AG04450 (cell line): ENCODE measurements around the gene B4GALNT4. TPM values are rescaled to one million over a fixed set of nuclear protein-coding genes. Genes with fewer than 3 reads are reported as not detected.

ENCODE experiments used
- CTCF ChIA-PET: fragments of 300-600, 350-600 bp; formaldehyde crosslinking; extraction: SDS; loops from one replicate; lab custom pipeline; 2022; ENCODE audit warnings: antibody characterized with exemption, inconsistent platforms; lab: Charles Lee
- POLR2A ChIA-PET: fragments of 350-600 bp; formaldehyde crosslinking; extraction: SDS; loops from one replicate; lab custom pipeline; 2021; ENCODE audit warnings: antibody characterized with exemption, inconsistent platforms; lab: Yijun Ruan, JAX
- DNase-seq: peaks from one replicate; pipeline ENCODE4 v3.0.0-alpha.2; 2011; ENCODE audit warnings: low read depth, low spot score
- H3K27ac ChIP-seq: one replicate; pipeline ENCODE4 v1.5.1; 2012; ENCODE audit warnings: low read depth, low read length, control low read depth
- H3K27me3 ChIP-seq: one replicate; pipeline ENCODE4 v1.6.0; 2012; ENCODE audit warnings: low read length; ENCODE audit not compliant: control insufficient read depth, insufficient read depth
- H3K4me3 ChIP-seq: 2 replicates; pipeline ENCODE4 v1.5.1; 2011; ENCODE audit warnings: mild to moderate bottlenecking, low read depth, low read length, control low read depth
- H3K9me3 ChIP-seq: 2 replicates; pipeline ENCODE4 v1.5.1; 2012; ENCODE audit warnings: low read length; ENCODE audit not compliant: control insufficient read depth, insufficient read depth
- CTCF ChIP-seq: IDR thresholded peaks from 2 replicates; pipeline ENCODE4 v1.5.1; 2011; ENCODE audit warnings: low read depth, low read length, control low read depth, inconsistent platforms
- polyA plus RNA-seq: library from polyadenylated mRNA; depleted of rRNA; stranded (reverse); fragments of >200 nt; gene quantifications from 2 replicates; pipeline ENCODE4 v1.2.3, GENCODE V29; 2011

B4GALNT4 gene
- polyA plus RNA-seq, 1 experiment = 7.8 TPM

DNA sequence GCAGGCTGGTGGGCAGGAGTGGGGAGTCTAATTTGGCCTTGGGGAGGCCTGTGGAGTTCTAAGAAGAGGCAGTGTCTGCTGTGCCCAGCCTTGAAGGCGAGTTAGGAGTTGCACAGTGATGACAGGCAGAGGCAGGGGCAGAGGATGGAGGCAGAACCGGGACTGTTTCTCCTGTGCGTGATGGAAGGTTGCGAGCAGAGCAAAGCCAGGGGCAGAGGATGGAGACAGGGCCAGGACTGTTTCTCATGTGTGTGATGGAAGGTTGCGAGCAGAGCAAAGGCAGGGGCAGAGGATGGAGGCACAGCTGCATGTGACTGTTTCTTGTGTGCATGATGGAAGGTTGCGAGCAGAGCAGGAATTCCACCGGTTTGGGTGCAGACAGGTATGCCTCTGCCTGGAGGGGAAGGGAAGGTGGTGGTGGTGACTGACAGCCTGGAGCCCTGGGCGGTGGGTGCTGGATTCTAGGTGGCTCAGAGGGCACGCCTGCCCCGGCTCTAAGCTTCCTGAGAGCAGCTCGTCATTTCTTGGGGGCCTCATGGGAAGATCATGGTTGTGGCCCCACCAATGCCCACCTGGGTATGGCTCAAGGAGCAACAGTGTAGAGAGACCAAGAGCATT, 8.7 kb downstream of the B4GALNT4 start:
- no peak for DNase-seq
- CTCF ChIA-PET = no interaction called here
- TF ChIP-seq CTCF = no peak
- no peaks in the 10 kb centered on the region for H3K27me3 ChIP-seq
- H3K4me3 ChIP-seq = no peak overlapping the region
- H3K27ac ChIP-seq = no peak overlapping the region
- H3K9me3 ChIP-seq = peaks cover 32% of the 10 kb centered on the region; the same call in 1 of the 2 replicates
- POLR2A ChIA-PET = no interaction called here

- H3K27me3 ChIP-seq = no peaks in the 10 kb centered on the region
- ChIA-PET CTCF (no interaction called here), POLR2A (no interaction called here)
- no peak for DNase-seq
- H3K9me3 ChIP-seq = peaks cover 25% of the 10 kb centered on the region; the same call in 1 of the 2 replicates
- H3K4me3 ChIP-seq = no peak overlapping the region
- no peak overlapping the region for H3K27ac ChIP-seq
- no peak for TF ChIP-seq CTCF
Observed at GRCh38 chr11:379205-380094, 10.2 kb downstream of the B4GALNT4 start.

- Histone ChIP-seq H3K9me3 (peaks cover 25% of the 10 kb centered on the region; the same call in 1 of the 2 replicates), H3K27ac (no peak overlapping the region), H3K27me3 (no peaks in the 10 kb centered on the region), H3K4me3 (no peak overlapping the region)
- ChIA-PET POLR2A (no interaction called here), CTCF (no interaction called here)
- TF ChIP-seq CTCF = no peak
- no peak for DNase-seq
Observed at GRCh38 chr11:380095-380480, 10.8 kb downstream of the B4GALNT4 start.

DNA sequence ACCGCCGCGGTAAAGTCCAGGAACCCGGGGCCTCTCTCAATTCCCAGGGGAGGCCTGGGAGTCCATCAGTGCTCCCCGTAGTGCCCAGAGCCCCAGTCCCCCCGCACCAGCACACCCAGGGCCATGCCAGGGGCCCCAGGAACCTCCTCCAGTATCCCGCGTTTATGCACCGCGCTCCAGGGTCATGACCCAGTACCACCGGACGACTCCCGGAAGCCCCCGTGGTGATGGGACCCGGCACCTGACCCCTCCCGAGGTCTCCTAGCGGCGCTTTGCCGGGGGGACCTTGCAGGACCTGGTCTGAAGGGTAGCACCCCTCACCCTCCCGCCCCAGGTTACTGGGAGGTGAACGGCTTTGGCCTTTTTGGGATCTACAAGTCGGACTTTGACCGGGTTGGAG, 11.2 kb downstream of the B4GALNT4 start:
- peaks cover 21% of the 10 kb centered on the region; the same call in 1 of the 2 replicates for H3K9me3 ChIP-seq
- CTCF ChIA-PET = no interaction called here
- TF ChIP-seq CTCF = no peak
- DNase-seq = no peak
- H3K27me3 ChIP-seq = no peaks in the 10 kb centered on the region
- H3K27ac ChIP-seq = no peak overlapping the region
- H3K4me3 ChIP-seq = no peak overlapping the region
- POLR2A ChIA-PET = no interaction called here

DNA sequence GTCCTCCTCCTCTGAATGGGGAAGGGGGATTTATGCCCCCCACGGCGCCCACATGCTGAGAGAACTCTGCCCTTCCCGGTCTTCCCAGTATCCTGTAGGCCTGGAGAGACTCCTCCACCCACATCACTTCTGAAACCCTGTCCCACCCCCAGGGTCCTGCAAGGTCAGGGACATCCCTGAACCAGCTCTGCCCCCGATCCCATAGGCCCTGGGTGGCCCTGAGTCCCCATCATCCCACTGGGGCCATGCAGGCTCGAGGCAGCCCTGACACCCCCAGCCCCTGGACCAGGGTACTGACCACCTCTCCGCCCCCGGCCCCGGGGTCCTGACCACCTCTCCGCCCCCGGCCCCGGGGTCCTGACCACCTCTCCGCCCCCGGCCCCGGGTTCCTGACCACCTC, 11.7 kb downstream of the B4GALNT4 start:
- CTCF ChIA-PET = no interaction called here
- no peak for TF ChIP-seq CTCF
- POLR2A ChIA-PET = no interaction called here

More for the DNA sequence above, 11.7 kb downstream of the B4GALNT4 start:
- Histone ChIP-seq H3K27ac (no peak overlapping the region), H3K27me3 (no peaks in the 10 kb centered on the region), H3K9me3 (peaks cover 22% of the 10 kb centered on the region), H3K4me3 (no peak overlapping the region)
- no peak for DNase-seq
